Measurements from ENCODE around the gene SMARCA2.

SMARCA2 gene

DNA sequence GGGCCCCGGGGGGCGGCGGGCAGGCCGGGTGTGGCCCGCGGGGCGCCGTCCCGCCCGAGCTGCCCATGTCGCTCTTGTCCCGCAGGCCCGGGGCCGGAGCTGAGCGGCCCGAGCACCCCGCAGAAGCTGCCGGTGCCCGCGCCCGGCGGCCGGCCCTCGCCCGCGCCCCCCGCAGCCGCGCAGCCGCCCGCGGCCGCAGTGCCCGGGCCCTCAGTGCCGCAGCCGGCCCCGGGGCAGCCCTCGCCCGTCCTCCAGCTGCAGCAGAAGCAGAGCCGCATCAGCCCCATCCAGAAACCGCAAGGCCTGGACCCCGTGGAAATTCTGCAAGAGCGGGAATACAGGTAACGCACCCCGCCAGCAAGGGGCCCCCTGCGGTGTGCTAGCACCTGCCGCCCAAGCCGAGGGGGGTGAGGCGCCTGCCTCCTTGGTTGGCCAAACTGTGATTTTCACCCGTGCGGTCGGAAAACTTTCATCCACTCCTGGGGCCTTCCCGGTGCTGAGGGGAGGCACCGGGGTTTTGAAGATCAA is 32.1 kb downstream of the SMARCA2 start:
- Histone ChIP-seq H2BK12ac (ENCODE audit: low read length) (peak overlapping the region; percentile 78), H3K36me3 (ENCODE audit: control insufficient read depth in 1 of 2, insufficient read depth in 2 of 2, low read length in 2 of 2) (peaks cover 4 to 7% of the 10 kb centered on the region in 2 experiments), H3K9me3 (ENCODE audit: insufficient read depth, low read depth, low read length) (no peaks in the 10 kb centered on the region), H3K23ac (ENCODE audit: low read length) (no peak overlapping the region), H3K27me3 (ENCODE audit: insufficient read depth, low read length) (no peaks in the 10 kb centered on the region), H3K79me2 (ENCODE audit: control insufficient read depth, insufficient read depth, low read length, poor library complexity) (peaks cover under 1% of the 10 kb centered on the region), H3K9ac (ENCODE audit: low read length) (no peak overlapping the region), H2AFZ (ENCODE audit: insufficient read depth, low read length, poor library complexity) (peak overlapping the region; percentile 3), H3K4me2 (ENCODE audit: low read length) (peak overlapping the region; percentile 54), H2BK120ac (ENCODE audit: insufficient read depth, low read length, poor library complexity) (peak overlapping the region; percentile 60), H4K91ac (ENCODE audit: low read depth, low read length) (peak overlapping the region; percentile 90), H3K18ac (ENCODE audit: low read length) (peak overlapping the region; percentile 88), H4K12ac (ENCODE audit: low read depth, low read length) (peak overlapping the region; percentile 47), H3K79me1 (ENCODE audit: low read length) (peaks cover 19% of the 10 kb centered on the region), H3K4ac (ENCODE audit: low read depth, low read length) (peak overlapping the region; percentile 22), H3K4me1 (ENCODE audit: control insufficient read depth in 1 of 2, insufficient read depth in 2 of 2, low read length in 2 of 2) (peaks cover 12 to 19% of the 10 kb centered on the region in 2 experiments), H3K14ac (ENCODE audit: low read length) (peak overlapping the region; percentile 70), H4K8ac (ENCODE audit: low read depth, low read length) (peak overlapping the region; percentile 61), H2BK5ac (ENCODE audit: low read depth, low read length, poor library complexity) (peak overlapping the region; percentile 63), H3K4me3 (ENCODE audit: low read depth, low read length) (no peak overlapping the region), H2AK5ac (ENCODE audit: low read length) (peak overlapping the region; percentile 10), H3K27ac (ENCODE audit: low read depth, low read length) (peak overlapping the region; percentile 89)
- DNase-seq, result no peak
- WGBS (ENCODE audit: extremely low coverage, insufficient coverage, insufficient read length), result no CpG with 5 or more reads among the region's 54 CpGs

GRCh38 chr9:2047916-2048315 is 32.8 kb downstream of the SMARCA2 start:
- H3K4me2 ChIP-seq (ENCODE audit: low read length), result peak overlapping the region; percentile 54
- H3K79me2 ChIP-seq (ENCODE audit: control insufficient read depth, insufficient read depth, low read length, poor library complexity), result peaks cover 3% of the 10 kb centered on the region
- H3K27me3 ChIP-seq (ENCODE audit: insufficient read depth, low read length), result no peaks in the 10 kb centered on the region
- DNase-seq, result no peak
- no peak overlapping the region for H3K4ac ChIP-seq (ENCODE audit: low read depth, low read length)
- no peak overlapping the region for H4K12ac ChIP-seq (ENCODE audit: low read depth, low read length)
- H3K27ac ChIP-seq (ENCODE audit: low read depth, low read length), result peak overlapping the region; percentile 89
- no peak overlapping the region for H3K18ac ChIP-seq (ENCODE audit: low read length)
- no peak overlapping the region for H2AK5ac ChIP-seq (ENCODE audit: low read length)
- no peak overlapping the region for H2BK120ac ChIP-seq (ENCODE audit: insufficient read depth, low read length, poor library complexity)
- H3K4me1 ChIP-seq (ENCODE audit: control insufficient read depth in 1 of 2, insufficient read depth in 2 of 2, low read length in 2 of 2), result peaks cover 13 to 21% of the 10 kb centered on the region in 2 experiments
- no peak overlapping the region for H3K4me3 ChIP-seq (ENCODE audit: low read depth, low read length)
- H3K9me3 ChIP-seq (ENCODE audit: insufficient read depth, low read depth, low read length), result no peaks in the 10 kb centered on the region
- no peak overlapping the region for H3K23ac ChIP-seq (ENCODE audit: low read length)
- peaks cover 20% of the 10 kb centered on the region for H3K79me1 ChIP-seq (ENCODE audit: low read length)
- no peak overlapping the region for H2BK5ac ChIP-seq (ENCODE audit: low read depth, low read length, poor library complexity)
- whole genome bisulfite sequencing (ENCODE audit: extremely low coverage, insufficient coverage, insufficient read length), result no CpG with 5 or more reads among the region's 5 CpGs
- H3K14ac ChIP-seq (ENCODE audit: low read length), result no peak overlapping the region
- no peak overlapping the region for H2AFZ ChIP-seq (ENCODE audit: insufficient read depth, low read length, poor library complexity)
- peaks cover 4 to 7% of the 10 kb centered on the region in 2 experiments for H3K36me3 ChIP-seq (ENCODE audit: control insufficient read depth in 1 of 2, insufficient read depth in 2 of 2, low read length in 2 of 2)
- H4K91ac ChIP-seq (ENCODE audit: low read depth, low read length), result no peak overlapping the region
- no peak overlapping the region for H4K8ac ChIP-seq (ENCODE audit: low read depth, low read length)
- H3K9ac ChIP-seq (ENCODE audit: low read length), result no peak overlapping the region
- H2BK12ac ChIP-seq (ENCODE audit: low read length), result no peak overlapping the region

GRCh38 chr9:2050236-2050635 is 35.1 kb downstream of the SMARCA2 start:
- peaks cover 3% of the 10 kb centered on the region for H3K79me2 ChIP-seq (ENCODE audit: control insufficient read depth, insufficient read depth, low read length, poor library complexity)
- peak overlapping the region; percentile 79 for H3K27ac ChIP-seq (ENCODE audit: low read depth, low read length)
- peaks cover 4 to 7% of the 10 kb centered on the region in 2 experiments for H3K36me3 ChIP-seq (ENCODE audit: control insufficient read depth in 1 of 2, insufficient read depth in 2 of 2, low read length in 2 of 2)
- no peak overlapping the region for H3K14ac ChIP-seq (ENCODE audit: low read length)
- no peak overlapping the region for H3K4me2 ChIP-seq (ENCODE audit: low read length)
- no peak overlapping the region for H3K23ac ChIP-seq (ENCODE audit: low read length)
- H2AFZ ChIP-seq (ENCODE audit: insufficient read depth, low read length, poor library complexity), result no peak overlapping the region
- H2AK5ac ChIP-seq (ENCODE audit: low read length), result no peak overlapping the region
- H3K9ac ChIP-seq (ENCODE audit: low read length), result no peak overlapping the region
- H4K8ac ChIP-seq (ENCODE audit: low read depth, low read length), result no peak overlapping the region
- no peak overlapping the region for H2BK12ac ChIP-seq (ENCODE audit: low read length)
- peaks cover 11 to 14% of the 10 kb centered on the region in 2 experiments for H3K4me1 ChIP-seq (ENCODE audit: control insufficient read depth in 1 of 2, insufficient read depth in 2 of 2, low read length in 2 of 2)
- H2BK120ac ChIP-seq (ENCODE audit: insufficient read depth, low read length, poor library complexity), result no peak overlapping the region
- H3K4me3 ChIP-seq (ENCODE audit: low read depth, low read length), result no peak overlapping the region
- H3K79me1 ChIP-seq (ENCODE audit: low read length), result peaks cover 22% of the 10 kb centered on the region
- DNase-seq, result peak in 1 of 2 donors; percentile 32
- no peak overlapping the region for H3K4ac ChIP-seq (ENCODE audit: low read depth, low read length)
- no peak overlapping the region for H3K18ac ChIP-seq (ENCODE audit: low read length)
- no peak overlapping the region for H4K91ac ChIP-seq (ENCODE audit: low read depth, low read length)
- no peak overlapping the region for H2BK5ac ChIP-seq (ENCODE audit: low read depth, low read length, poor library complexity)
- H4K12ac ChIP-seq (ENCODE audit: low read depth, low read length), result no peak overlapping the region
- no CpG with 5 or more reads among the region's 3 CpGs for WGBS (ENCODE audit: extremely low coverage, insufficient coverage, insufficient read length)
- H3K27me3 ChIP-seq (ENCODE audit: insufficient read depth, low read length), result no peaks in the 10 kb centered on the region
- no peaks in the 10 kb centered on the region for H3K9me3 ChIP-seq (ENCODE audit: insufficient read depth, low read depth, low read length)

GRCh38 chr9:2053883-2054845 is 39.0 kb downstream of the SMARCA2 start:
- WGBS (ENCODE audit: extremely low coverage, insufficient coverage, insufficient read length), result no CpG with 5 or more reads among the region's 10 CpGs
- Histone ChIP-seq H4K12ac (ENCODE audit: low read depth, low read length) (no peak overlapping the region), H3K79me1 (ENCODE audit: low read length) (peaks cover 30% of the 10 kb centered on the region), H3K4me3 (ENCODE audit: low read depth, low read length) (no peak overlapping the region), H3K4me1 (ENCODE audit: control insufficient read depth in 1 of 2, insufficient read depth in 2 of 2, low read length in 2 of 2) (peaks cover 17 to 20% of the 10 kb centered on the region in 2 experiments), H3K4me2 (ENCODE audit: low read length) (no peak overlapping the region), H3K9me3 (ENCODE audit: insufficient read depth, low read depth, low read length) (no peaks in the 10 kb centered on the region), H2BK120ac (ENCODE audit: insufficient read depth, low read length, poor library complexity) (peak overlapping the region; percentile 21), H3K27ac (ENCODE audit: low read depth, low read length) (peak overlapping the region; percentile 94), H2AK5ac (ENCODE audit: low read length) (no peak overlapping the region), H2BK12ac (ENCODE audit: low read length) (peak overlapping the region; percentile 89), H3K18ac (ENCODE audit: low read length) (no peak overlapping the region), H3K4ac (ENCODE audit: low read depth, low read length) (no peak overlapping the region), H2BK5ac (ENCODE audit: low read depth, low read length, poor library complexity) (peak overlapping the region; percentile 89), H3K79me2 (ENCODE audit: control insufficient read depth, insufficient read depth, low read length, poor library complexity) (peaks cover 6% of the 10 kb centered on the region), H3K14ac (ENCODE audit: low read length) (no peak overlapping the region), H3K9ac (ENCODE audit: low read length) (no peak overlapping the region), H4K91ac (ENCODE audit: low read depth, low read length) (no peak overlapping the region), H2AFZ (ENCODE audit: insufficient read depth, low read length, poor library complexity) (no peak overlapping the region), H3K23ac (ENCODE audit: low read length) (no peak overlapping the region), H3K36me3 (ENCODE audit: control insufficient read depth in 1 of 2, insufficient read depth in 2 of 2, low read length in 2 of 2) (peaks cover 7 to 12% of the 10 kb centered on the region in 2 experiments), H4K8ac (ENCODE audit: low read depth, low read length) (no peak overlapping the region), H3K27me3 (ENCODE audit: insufficient read depth, low read length) (no peaks in the 10 kb centered on the region)
- DNase-seq, result no peak
